ENCODE results near the gene RAD51AP2.

- TF ChIP-seq POLR2A (IDR thresholded peaks at IDR 0.05; ENCODE audit: low read length), result no peak
- TF ChIP-seq GATA1 (IDR thresholded peaks at IDR 0.05; ENCODE audit: low read depth, low read length), result no peak
These were observed 22.6 kb downstream of the RAD51AP2 start for GRCh38 chr2:17495590-17495989.

Measured in erythroblast (primary cell).